ENCODE measurements around the gene UNC79.

DNA sequence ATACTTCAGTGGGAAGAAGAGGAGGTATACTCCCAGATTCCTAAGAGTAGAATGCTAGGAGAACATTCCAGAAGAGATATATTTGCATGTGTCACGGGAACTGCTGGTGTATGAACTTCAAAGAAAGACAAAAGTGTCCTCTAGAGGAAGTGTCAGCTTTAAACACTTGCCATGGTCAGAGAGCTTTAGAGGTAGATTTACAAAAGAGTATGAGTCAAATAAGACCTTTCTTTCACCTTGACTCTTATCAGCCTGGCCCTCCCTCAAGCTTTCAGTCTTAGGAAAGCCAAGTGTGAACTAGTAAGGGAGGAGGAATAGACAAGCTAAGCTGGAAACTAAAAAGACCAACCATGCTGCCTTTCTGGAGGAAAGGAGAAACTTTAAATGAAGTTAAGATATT, 49.1 kb upstream of the UNC79 start:
- TF ChIP-seq, protein P1, sequence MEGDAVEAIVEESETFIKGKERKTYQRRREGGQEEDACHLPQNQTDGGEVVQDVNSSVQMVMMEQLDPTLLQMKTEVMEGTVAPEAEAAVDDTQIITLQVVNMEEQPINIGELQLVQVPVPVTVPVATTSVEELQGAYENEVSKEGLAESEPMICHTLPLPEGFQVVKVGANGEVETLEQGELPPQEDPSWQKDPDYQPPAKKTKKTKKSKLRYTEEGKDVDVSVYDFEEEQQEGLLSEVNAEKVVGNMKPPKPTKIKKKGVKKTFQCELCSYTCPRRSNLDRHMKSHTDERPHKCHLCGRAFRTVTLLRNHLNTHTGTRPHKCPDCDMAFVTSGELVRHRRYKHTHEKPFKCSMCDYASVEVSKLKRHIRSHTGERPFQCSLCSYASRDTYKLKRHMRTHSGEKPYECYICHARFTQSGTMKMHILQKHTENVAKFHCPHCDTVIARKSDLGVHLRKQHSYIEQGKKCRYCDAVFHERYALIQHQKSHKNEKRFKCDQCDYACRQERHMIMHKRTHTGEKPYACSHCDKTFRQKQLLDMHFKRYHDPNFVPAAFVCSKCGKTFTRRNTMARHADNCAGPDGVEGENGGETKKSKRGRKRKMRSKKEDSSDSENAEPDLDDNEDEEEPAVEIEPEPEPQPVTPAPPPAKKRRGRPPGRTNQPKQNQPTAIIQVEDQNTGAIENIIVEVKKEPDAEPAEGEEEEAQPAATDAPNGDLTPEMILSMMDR (IDR thresholded peaks at IDR 0.05), result no peak
- TF ChIP-seq POLR2A (IDR thresholded peaks at IDR 0.05), result no peak
